DND-41 (cell line): ENCODE results near the gene RELL1.

ENCODE experiments used
- CTCF ChIP-seq: IDR thresholded peaks from 2 replicates; pipeline ENCODE4 v1.5.1; 2012; ENCODE audit warnings: borderline replicate concordance, low read length, moderate library complexity, mild to moderate bottlenecking; ENCODE audit not compliant: poor library complexity, severe bottlenecking; ENCODE audit errors: extremely low read depth
- EZH2 ChIP-seq: IDR thresholded peaks from 3 replicates; pipeline ENCODE4 v1.6.1; 2012; ENCODE audit warnings: borderline replicate concordance, low read depth, mild to moderate bottlenecking, moderate library complexity, low read length, inconsistent platforms; ENCODE audit not compliant: severe bottlenecking

DNA sequence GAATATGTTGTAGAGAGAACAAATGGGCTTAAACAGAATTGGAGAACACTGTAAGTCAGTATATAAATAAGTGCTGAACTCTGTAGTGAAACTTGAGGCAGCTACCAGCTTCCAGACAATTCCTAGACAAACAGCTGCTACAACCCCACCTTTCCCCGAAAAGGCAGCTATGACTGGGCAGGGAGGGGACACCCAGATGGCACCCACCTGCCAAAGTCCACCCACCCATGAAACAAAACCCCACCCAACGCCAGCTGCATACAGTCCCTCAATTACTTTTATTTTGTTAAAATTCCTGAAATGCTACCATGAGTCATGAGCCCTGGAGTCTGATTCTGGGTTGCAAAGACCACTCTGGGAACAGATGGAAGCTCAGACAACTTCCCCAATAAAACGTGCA lies 24.4 kb downstream of the RELL1 start:
- TF ChIP-seq CTCF (no peak), EZH2 (no peak)
